ENCODE data around the gene SEPTIN8. TPM values are rescaled to one million over a fixed set of nuclear protein-coding genes. Genes with fewer than 3 reads are reported as not detected.

SEPTIN8 gene
- total and polyA plus RNA-seq, 2 of the 13 experiments (the other 11 are each of a cell fraction or from before 2014, with no cell fraction given) = 41.4 to 49.9 TPM

DNA sequence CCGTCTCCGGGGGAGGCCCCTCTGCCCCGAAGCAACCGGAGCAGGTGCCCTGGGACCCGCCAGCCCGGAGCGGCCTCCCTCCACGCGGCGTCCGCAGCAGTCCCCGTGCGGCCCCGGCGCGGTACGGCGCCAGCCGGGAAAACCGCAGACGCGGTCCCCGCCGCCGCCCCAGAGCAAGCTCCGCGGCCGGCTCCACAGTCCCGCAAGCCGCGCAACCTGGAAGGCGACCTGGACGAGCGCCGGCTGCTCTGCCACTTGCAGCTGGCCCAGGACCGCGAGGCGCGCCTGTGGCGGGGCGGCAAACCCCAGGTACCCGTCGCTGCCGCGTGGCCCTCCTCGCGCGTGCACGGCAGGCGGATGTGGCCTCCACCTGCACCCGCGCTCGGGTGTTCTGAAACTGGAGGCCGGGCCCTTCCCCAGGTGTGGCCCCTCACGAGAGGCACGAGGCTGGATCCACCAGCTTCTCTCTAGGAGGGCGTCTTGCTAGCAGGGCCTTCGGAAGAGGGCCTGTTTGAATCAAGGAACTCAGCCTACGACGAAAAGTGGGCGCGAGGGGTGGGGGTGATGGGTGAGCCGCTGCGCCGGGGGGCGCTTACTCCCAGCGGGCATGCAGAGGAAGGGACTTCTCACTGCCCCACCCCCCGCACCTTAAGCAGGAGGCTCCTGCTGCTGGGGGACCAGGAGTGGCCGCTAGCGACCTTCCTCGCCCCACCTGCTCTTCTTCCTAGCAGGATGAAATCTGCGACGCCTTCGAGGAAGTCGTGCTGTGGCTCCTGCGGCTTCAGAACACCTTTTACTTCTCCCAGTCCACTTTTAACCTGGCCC, 29.2 kb downstream of the SEPTIN8 start (continued):
- TF ChIP-seq, protein P1, sequence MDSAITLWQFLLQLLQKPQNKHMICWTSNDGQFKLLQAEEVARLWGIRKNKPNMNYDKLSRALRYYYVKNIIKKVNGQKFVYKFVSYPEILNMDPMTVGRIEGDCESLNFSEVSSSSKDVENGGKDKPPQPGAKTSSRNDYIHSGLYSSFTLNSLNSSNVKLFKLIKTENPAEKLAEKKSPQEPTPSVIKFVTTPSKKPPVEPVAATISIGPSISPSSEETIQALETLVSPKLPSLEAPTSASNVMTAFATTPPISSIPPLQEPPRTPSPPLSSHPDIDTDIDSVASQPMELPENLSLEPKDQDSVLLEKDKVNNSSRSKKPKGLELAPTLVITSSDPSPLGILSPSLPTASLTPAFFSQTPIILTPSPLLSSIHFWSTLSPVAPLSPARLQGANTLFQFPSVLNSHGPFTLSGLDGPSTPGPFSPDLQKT (CRISPR knock-in tag; IDR thresholded peaks at IDR 0.05; ENCODE audit: borderline replicate concordance) = no peak
- no peak for TF ChIP-seq MIXL1 (CRISPR knock-in tag; IDR thresholded peaks at IDR 0.05)
- no peak for TF ChIP-seq ZNF33B (CRISPR knock-in tag; IDR thresholded peaks at IDR 0.05)
- TF ChIP-seq KMT2A (CRISPR knock-in tag; IDR thresholded peaks at IDR 0.05) = no peak
- TF ChIP-seq, protein P2, sequence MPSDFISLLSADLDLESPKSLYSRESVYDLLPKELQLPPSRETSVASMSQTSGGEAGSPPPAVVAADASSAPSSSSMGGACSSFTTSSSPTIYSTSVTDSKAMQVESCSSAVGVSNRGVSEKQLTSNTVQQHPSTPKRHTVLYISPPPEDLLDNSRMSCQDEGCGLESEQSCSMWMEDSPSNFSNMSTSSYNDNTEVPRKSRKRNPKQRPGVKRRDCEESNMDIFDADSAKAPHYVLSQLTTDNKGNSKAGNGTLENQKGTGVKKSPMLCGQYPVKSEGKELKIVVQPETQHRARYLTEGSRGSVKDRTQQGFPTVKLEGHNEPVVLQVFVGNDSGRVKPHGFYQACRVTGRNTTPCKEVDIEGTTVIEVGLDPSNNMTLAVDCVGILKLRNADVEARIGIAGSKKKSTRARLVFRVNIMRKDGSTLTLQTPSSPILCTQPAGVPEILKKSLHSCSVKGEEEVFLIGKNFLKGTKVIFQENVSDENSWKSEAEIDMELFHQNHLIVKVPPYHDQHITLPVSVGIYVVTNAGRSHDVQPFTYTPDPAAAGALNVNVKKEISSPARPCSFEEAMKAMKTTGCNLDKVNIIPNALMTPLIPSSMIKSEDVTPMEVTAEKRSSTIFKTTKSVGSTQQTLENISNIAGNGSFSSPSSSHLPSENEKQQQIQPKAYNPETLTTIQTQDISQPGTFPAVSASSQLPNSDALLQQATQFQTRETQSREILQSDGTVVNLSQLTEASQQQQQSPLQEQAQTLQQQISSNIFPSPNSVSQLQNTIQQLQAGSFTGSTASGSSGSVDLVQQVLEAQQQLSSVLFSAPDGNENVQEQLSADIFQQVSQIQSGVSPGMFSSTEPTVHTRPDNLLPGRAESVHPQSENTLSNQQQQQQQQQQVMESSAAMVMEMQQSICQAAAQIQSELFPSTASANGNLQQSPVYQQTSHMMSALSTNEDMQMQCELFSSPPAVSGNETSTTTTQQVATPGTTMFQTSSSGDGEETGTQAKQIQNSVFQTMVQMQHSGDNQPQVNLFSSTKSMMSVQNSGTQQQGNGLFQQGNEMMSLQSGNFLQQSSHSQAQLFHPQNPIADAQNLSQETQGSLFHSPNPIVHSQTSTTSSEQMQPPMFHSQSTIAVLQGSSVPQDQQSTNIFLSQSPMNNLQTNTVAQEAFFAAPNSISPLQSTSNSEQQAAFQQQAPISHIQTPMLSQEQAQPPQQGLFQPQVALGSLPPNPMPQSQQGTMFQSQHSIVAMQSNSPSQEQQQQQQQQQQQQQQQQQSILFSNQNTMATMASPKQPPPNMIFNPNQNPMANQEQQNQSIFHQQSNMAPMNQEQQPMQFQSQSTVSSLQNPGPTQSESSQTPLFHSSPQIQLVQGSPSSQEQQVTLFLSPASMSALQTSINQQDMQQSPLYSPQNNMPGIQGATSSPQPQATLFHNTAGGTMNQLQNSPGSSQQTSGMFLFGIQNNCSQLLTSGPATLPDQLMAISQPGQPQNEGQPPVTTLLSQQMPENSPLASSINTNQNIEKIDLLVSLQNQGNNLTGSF (CRISPR knock-in tag; IDR thresholded peaks at IDR 0.05) = no peak
- no peak for TF ChIP-seq ZNF20 (CRISPR knock-in tag; IDR thresholded peaks at IDR 0.05)
- no peak for TF ChIP-seq NR2C2 (CRISPR knock-in tag; IDR thresholded peaks at IDR 0.05; ENCODE audit: borderline replicate concordance)
- no peak for TF ChIP-seq FOXO4 (CRISPR knock-in tag; conservative IDR thresholded peaks at IDR 0.05)

All from HepG2 (cell line).